Measurements from ENCODE around the gene HAPLN3.

- no peak for TF ChIP-seq CTCF (IDR thresholded peaks at IDR 0.05)
- TF ChIP-seq POLR2A (IDR thresholded peaks at IDR 0.05) = no peak
Observed at GRCh38 chr15:88907111-88907510, 11.8 kb upstream of the HAPLN3 start.
